Head of caudate nucleus (tissue), 42 donors: Measurements from ENCODE around the gene BCKDHB.
"Not testable (repeated sequence)": the region's sequence is repeated elsewhere in the genome, so short reads cannot be mapped to it uniquely, and the experiment has no call there.

Source experiments
- DNase-seq, 42 donors: peaks; one replicate each; pipeline versions ENCODE4 v3.0.0 to v3.0.0-alpha.2; 2020 to 2021; ENCODE audit warnings: mixed read lengths in 7 of 42
- intact Hi-C: fragments of 100-400 bp; cut with DNase I; formaldehyde crosslinking; loops from one replicate; pipeline ENCODE4 v1.15.0; 2022

Gene BCKDHB

GRCh38 chr6:80289727-80290126 is 183.3 kb downstream of the BCKDHB start:
- DNase-seq: no peak
- intact Hi-C loops: no loop called here

GRCh38 chr6:80294531-80294930 is 188.1 kb downstream of the BCKDHB start:
- DNase-seq, intact Hi-C loops: not testable (repeated sequence)

- intact Hi-C loops: no loop called here
- no peak for DNase-seq
These were observed 196.2 kb downstream of the BCKDHB start for GRCh38 chr6:80302716-80303115.

DNA sequence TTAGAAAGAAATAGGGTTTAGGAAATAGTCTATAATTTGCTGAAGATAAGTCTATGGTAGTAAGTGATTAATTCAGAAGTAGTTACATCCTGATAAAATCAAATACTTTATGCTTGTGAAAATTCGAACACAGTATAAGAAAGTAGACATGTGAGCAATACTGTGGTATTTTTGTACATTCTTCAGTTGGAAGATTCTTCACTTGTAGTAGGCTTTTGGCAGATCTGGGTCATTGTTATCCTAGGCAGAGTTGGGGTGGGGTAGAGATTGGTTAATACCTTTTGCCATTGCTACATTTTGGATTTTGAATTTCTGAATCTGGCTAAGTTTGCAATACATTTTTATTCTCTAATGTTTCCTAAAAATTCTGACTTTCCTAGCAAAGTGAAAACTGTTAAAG is 197.5 kb downstream of the BCKDHB start:
- intact Hi-C loops: no loop called here
- DNase-seq: peak in 5 of 42 donors; percentile 20 to 49 (median 23)

GRCh38 chr6:80314531-80314930 is 208.1 kb downstream of the BCKDHB start:
- no peak for DNase-seq
- intact Hi-C loops: no loop called here

GRCh38 chr6:80316686-80317231 is 210.3 kb downstream of the BCKDHB start:
- intact Hi-C loops: no loop called here
- DNase-seq: peak in 14 of 42 donors; percentile 9 to 57 (median 29)

DNA sequence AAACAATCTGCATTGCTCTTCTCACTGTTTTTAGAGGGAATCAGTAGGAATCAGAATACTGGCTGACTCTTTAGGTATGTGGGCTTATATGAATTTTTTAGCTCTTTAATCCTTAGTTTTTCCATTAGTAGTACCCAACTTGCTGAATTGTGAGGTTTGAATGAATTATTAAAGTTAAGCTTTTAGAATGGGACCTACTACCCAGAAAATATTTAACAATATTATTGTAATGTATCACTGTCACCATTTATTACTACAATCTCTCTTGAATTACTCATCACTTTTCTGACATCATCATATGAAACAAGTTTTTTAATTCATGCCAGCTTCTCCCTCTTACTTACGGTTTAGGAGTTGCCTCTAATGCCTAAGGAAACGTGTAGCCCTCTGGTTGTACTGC is 212.7 kb downstream of the BCKDHB start:
- DNase-seq: no peak
- intact Hi-C loops: no loop called here

- intact Hi-C loops: no loop called here
- DNase-seq: no peak
These were observed 214.5 kb downstream of the BCKDHB start for GRCh38 chr6:80321011-80321410.

GRCh38 chr6:80325742-80326141 is 219.3 kb downstream of the BCKDHB start:
- intact Hi-C loops: no loop called here

GRCh38 chr6:80328652-80329051 is 222.2 kb downstream of the BCKDHB start:
- intact Hi-C loops: no loop called here
- no peak for DNase-seq

More at GRCh38 chr6:80325742-80326141, 219.3 kb downstream of the BCKDHB start:
- DNase-seq: no peak

DNA sequence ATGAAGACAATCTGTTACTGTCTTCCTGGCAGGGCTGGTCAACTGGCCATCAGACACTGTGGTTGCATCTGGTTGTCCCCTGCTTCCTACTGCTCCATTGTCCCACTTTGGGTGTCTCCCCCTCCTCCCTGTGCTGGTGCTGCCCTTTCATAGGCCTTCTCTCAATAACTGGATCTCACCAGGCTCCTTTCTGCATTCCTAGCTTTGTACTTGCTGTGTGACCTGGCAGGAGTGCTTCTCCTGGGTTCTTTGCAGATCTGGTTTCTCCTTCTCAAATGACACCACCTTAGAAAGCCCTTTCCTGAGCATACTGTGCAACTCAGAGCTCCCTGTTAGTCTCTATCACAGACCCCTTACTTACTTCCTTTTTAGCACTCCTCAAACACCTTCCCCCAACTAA is 223.0 kb downstream of the BCKDHB start:
- intact Hi-C loops: no loop called here
- DNase-seq: no peak

- no peak for DNase-seq
- intact Hi-C loops: no loop called here
These were observed 224.5 kb downstream of the BCKDHB start for GRCh38 chr6:80330961-80331360.

DNA sequence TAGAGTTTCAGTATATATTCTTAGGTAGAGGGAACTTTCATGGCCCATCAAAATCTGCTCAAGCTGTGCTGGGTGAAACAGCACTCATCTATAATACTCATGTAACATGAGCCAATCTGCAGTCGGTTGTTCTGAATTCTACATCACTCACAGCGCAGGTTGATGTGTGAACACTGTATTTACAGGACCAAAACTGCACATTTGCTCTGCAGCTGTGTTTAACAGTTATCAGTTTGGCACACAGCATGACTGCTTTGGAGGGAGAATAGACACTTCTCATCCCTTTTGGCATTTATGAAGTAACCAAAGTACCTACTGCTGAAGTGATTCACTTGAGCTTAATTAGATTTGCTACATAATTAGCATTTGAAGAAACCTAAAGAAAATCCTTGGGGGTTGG is 225.1 kb downstream of the BCKDHB start:
- intact Hi-C loops: no loop called here
- no peak for DNase-seq

- DNase-seq: no peak
- intact Hi-C loops: no loop called here
These were observed 225.5 kb downstream of the BCKDHB start for GRCh38 chr6:80331974-80332373.

GRCh38 chr6:80333342-80333741 is 226.9 kb downstream of the BCKDHB start:
- intact Hi-C loops: no loop called here

GRCh38 chr6:80335121-80335531 is 228.7 kb downstream of the BCKDHB start:
- intact Hi-C loops: no loop called here
- no peak for DNase-seq

More at GRCh38 chr6:80333342-80333741, 226.9 kb downstream of the BCKDHB start:
- DNase-seq: no peak

- intact Hi-C loops: no loop called here
- DNase-seq: no peak
These were observed 230.4 kb downstream of the BCKDHB start for GRCh38 chr6:80336911-80337310.

DNA sequence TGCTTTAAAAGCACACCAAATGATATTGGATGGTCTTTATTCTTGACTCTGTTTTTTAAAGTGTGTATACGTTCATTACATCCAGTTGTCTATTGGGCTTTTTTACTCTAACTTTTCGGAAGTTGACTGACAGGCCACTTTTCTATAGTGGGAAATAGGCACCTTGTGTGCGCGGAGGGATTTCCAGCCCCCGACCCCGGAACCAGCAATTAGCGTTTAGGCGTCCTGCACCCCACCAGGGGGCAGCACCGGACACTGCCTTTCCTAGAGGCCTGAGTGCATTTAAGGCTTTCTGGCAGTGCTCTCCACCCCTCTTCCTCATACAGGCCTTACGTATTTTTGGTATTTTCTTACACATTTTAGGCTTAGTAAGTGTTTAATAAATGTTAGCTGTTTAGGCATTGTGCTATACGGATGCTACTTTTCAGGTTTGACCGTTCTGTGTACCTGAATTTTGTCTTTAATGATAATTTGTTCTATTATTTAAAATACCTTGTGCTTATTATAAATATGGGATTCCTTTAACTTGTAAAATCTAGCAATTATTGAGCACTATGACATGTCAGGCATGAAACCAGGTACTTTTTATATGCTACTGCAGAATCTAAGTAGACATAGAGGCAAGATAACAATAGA is 231.8 kb downstream of the BCKDHB start:
- intact Hi-C loops: no loop called here
- peak in 37 of 42 donors; percentile 5 to 85 (median 59) for DNase-seq

DNA sequence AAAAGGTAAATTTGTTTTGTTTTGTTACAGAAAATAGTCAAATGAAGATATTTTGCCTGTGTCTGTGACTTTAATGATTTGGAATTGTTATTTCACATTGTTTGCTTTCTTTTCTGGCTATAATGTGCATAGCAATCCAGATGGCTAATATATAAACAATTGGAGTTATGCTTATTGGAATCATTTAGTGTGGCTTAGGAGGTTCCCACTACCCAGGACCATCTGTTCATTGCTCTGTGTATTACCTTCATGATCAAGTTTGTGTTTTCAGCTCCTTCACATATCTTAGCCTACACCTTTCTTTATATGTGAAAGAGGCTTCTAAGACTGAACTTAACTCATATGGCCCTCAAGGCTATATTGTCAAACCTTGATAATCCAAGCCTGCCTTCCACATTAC is 232.9 kb downstream of the BCKDHB start:
- DNase-seq: no peak
- intact Hi-C loops: no loop called here

- intact Hi-C loops: no loop called here
These were observed 233.8 kb downstream of the BCKDHB start for GRCh38 chr6:80340280-80340679.

GRCh38 chr6:80340686-80341085 is 234.2 kb downstream of the BCKDHB start:
- DNase-seq: no peak
- intact Hi-C loops: no loop called here

More at GRCh38 chr6:80340280-80340679, 233.8 kb downstream of the BCKDHB start:
- DNase-seq: no peak
